ENCODE measurements around the gene ENDOD1.

ENDOD1 gene

GRCh38 chr11:95145430-95146060, 55.9 kb downstream of the ENDOD1 start:
- DNase-seq = no peak

GRCh38 chr11:95147364-95147905, 57.8 kb downstream of the ENDOD1 start:
- DNase-seq = peak; percentile 95 to 96

GRCh38 chr11:95148406-95148805, 58.8 kb downstream of the ENDOD1 start:
- no peak for DNase-seq

- no peak for DNase-seq
These were observed 59.3 kb downstream of the ENDOD1 start for GRCh38 chr11:95148938-95149337.

GRCh38 chr11:95149651-95150364, 60.2 kb downstream of the ENDOD1 start:
- no peak for DNase-seq

GRCh38 chr11:95150956-95151684, 61.5 kb downstream of the ENDOD1 start:
- peak; percentile 95 for DNase-seq

- DNase-seq = no peak
These were observed 63.5 kb downstream of the ENDOD1 start for GRCh38 chr11:95152876-95153856.

GRCh38 chr11:95153857-95154246, 64.2 kb downstream of the ENDOD1 start:
- no peak for DNase-seq

- DNase-seq = peak; percentile 68 to 77
These were observed 64.9 kb downstream of the ENDOD1 start for GRCh38 chr11:95154514-95154913.

GRCh38 chr11:95155385-95155784, 65.7 kb downstream of the ENDOD1 start:
- DNase-seq = no peak

GRCh38 chr11:95156133-95156721, 66.6 kb downstream of the ENDOD1 start:
- DNase-seq = no peak

GRCh38 chr11:95156916-95157541, 67.4 kb downstream of the ENDOD1 start:
- no peak for DNase-seq

GRCh38 chr11:95157824-95158223, 68.2 kb downstream of the ENDOD1 start:
- no peak for DNase-seq

GRCh38 chr11:95161248-95161647, 71.6 kb downstream of the ENDOD1 start:
- DNase-seq = no peak

- no peak for DNase-seq
These were observed 73.5 kb downstream of the ENDOD1 start for GRCh38 chr11:95163106-95163505.

GRCh38 chr11:95165638-95166037, 76.0 kb downstream of the ENDOD1 start:
- no peak for DNase-seq

- DNase-seq = peak in 1 of 2 experiments; percentile 38
These were observed 77.1 kb downstream of the ENDOD1 start for GRCh38 chr11:95166781-95167180.

GRCh38 chr11:95170294-95170693, 80.6 kb downstream of the ENDOD1 start:
- no peak for DNase-seq

GRCh38 chr11:95175818-95176380, 86.3 kb downstream of the ENDOD1 start:
- DNase-seq = no peak
